Measurements from ENCODE around the gene RPS14.

The RPS14 gene

DNA sequence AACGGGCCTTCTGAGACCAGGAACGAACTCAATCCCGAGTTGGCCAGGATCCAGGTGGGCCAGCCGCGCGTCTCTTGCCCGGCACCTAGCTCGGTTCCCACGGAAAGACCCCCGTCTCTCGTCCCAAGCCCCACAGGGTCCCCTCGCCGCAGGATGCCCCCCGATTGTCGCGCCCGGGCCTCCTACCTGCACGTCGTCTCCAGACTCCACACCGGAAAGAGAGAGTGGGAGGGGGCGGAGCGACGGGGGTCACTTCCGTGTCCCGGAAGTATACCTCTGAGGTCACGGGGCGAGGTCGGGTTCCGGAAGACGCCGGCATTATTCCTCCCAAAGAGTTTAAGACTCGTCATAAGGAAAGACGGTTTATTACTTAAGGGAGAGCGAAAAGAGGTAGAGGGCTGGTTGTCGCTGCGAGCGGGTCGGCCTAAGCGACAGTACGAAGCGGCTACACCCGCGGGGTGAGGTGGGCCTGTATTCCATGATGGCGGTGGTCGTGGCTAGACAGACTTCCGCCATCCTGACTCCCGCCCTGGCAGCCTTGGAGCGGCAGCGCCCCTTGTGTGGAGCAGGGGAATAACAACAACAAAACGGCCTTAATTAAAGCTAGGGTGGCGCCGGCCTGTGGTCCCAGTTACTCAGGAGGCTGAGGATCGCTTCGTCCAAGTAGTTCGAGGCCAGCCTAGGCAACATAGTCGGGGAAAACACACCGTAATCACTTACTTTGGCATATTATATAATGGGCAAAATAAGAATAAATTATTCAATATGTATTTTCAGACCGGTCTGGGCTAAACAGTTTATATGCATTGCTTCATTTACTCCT is at the start of gene RPS14:
TSS of gene RPS14 (minus strand) at position 223 of the 823 bp plus-strand sequence. CDS start 2,006 bp downstream, outside the sequence.
- in situ Hi-C loops (cut with MboI; ENCODE audit: low sequenced_read_pairs) = no loop called here

DNA sequence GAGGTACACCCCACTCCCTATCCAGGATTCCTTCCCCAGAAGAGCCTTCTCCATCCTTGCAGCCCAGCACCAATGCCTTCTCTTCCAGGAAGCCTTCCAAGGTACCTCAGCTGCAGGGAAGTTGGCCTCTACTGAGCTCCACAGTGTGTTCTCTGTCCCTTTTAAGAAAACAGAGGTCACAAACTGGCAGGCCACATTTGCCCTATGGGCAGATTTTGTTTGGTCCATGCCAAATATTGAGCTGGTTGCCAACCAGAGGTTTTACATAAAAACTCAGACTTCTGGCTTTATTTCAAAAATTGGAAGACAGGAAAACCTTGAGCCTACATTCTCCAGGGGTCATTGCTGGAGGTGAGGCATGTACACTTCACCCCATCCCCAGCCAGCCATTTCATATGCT is 49.4 kb upstream of the RPS14 start:
- in situ Hi-C loops (cut with MboI; ENCODE audit: low sequenced_read_pairs) = no loop called here

DNA sequence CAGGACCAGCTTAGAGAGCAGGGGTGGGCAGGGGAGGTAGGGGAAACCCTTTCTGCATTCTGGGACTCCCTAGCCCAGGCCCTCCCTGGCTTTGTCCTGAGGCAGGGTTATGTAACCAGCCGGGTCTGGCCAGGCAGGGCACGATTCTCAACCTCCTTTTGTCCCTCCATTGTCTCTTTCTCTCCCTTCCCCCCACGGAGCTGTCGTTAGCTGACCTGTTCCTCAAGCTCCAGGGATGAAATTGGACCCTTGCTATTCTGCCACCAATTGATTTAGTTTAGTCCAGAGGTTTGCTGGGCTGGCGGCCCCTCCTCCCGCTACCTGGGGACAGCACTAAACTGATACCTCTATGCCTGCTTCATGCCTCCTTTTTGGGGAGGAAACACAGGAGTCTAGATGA is 49.0 kb upstream of the RPS14 start:
- in situ Hi-C loops (cut with MboI; ENCODE audit: low sequenced_read_pairs) = no loop called here

DNA sequence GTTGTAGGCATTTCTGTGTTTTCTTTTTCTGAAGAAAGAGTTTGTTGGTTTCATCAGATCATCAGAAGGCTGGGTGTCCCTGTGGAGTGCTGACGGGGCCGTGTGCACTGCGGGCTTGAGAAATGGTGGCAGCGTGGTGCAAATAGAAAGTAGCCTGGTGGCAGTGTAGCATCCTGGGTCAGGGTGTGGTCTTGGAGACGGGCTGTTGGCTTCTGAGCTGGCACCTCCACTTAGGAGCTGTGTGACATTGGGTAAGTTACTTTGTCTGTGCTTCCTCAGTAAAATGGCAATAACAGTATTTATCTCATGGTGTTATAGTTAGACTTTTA is 48.4 kb upstream of the RPS14 start:
- in situ Hi-C loops (cut with MboI; ENCODE audit: low sequenced_read_pairs) = no loop called here

DNA sequence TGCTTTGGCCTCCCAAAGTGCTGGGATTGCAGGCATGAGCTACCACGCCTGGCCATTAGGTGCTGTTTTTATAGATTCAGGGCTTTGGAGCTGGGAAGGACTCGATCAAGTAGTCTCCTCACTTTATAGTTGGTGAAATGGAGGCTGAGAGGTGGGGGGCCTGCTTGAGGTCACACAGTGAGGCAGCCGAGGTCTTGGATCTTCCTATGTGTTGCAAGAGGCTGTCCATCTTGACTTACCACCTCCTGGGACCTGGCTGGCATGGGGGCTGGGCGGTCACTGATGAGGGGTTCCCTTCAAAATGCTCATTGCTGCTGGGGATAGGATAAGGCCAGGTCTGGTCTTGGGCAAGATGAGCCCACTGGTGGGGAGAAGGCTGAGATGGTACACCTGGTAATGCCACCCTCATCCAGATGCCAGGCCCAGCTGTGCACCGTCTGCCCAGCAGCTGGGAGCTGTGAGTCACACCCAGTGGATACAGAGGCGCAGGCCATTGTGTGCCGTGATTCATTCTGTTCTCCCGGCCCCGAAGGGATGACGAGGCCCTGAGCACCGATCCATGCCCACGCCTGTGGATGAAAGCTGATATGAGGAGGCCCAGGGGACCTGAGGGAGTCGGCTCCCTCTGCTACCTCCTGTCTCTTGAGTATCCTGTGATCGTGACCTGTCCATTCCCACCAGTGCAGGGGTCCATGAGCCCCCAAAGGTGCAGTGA is 47.9 kb upstream of the RPS14 start:
- in situ Hi-C loops (cut with MboI; ENCODE audit: low sequenced_read_pairs) = no loop called here

DNA sequence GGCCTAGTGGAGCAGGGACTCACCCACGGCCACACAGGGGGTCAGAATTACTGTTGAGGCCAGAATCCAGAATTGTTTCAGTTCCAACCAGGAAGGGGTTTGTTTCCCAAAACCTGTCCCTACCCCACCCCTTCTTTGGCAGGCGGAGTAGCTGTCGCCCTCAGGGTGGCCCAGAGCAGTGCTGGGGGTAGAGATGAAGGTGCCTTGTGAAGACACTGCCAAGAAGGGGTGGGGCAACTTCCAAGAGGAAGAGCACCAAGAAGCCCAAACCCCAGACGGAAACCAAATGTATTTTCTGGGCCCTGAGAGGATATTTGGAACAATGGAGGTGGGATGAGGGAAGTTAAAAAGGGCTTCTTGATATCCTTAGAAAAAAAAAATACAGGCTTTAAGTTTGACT is 47.0 kb upstream of the RPS14 start:
- in situ Hi-C loops (cut with MboI; ENCODE audit: low sequenced_read_pairs) = no loop called here

DNA sequence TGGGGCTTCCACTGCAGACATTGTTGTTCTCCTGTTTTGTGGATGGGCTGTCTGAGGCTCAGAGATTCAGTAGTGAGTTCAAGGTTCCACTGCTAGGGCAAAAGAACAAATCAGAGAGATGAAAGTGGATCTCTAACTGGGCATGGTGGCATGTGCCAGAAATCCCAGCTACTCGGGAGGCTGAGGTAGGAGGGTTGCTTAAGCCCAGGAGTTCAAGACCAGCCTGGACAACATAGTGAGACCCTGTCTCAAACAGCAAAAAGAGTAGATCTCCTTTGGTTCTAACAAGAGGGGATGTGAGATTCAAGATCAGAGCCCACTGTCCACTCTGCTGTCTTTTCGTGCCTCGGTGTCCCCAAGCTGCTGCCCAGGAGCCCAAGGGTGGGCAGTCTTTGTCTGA is 46.6 kb upstream of the RPS14 start:
- in situ Hi-C loops (cut with MboI; ENCODE audit: low sequenced_read_pairs) = no loop called here

DNA sequence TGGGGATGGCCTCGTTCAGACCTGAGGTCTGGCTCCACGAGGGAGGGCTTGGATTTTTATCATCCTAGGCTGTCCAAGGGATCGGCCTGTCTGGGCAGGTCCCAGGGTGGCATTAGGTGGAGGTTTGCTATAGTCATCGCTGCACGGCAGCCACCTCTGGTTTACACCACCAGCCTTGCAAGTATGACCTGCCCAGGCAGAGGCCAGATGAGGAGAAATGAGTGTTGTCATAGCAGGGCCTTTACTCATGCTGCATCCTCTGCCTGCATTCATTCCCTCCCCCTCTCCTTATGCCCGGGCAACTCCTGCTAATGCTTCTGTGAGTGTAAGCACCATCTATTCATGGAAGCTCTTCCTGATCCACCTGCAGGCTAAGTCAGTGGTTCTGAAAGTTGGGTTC is 43.1 kb upstream of the RPS14 start:
- in situ Hi-C loops (cut with MboI; ENCODE audit: low sequenced_read_pairs) = no loop called here

DNA sequence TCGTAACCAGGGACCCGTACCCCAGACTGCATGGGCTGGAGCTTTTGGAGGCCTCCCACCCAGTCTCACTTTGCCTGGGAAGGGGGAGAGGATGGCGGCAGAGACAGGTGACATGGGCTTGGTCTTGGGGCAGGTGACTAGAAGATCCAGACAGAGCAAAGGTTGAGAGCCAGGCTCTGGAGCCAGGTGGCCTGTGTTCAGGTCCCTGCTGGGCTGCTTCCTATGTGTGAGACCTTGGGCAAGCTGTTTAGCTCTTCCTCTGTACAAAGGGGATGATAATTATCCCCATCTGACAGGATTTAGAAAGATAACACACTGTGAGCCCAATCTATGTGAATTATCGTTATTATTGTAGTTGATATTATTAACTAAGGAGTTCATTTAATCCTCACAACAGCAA is 42.3 kb upstream of the RPS14 start:
- in situ Hi-C loops (cut with MboI; ENCODE audit: low sequenced_read_pairs) = no loop called here

DNA sequence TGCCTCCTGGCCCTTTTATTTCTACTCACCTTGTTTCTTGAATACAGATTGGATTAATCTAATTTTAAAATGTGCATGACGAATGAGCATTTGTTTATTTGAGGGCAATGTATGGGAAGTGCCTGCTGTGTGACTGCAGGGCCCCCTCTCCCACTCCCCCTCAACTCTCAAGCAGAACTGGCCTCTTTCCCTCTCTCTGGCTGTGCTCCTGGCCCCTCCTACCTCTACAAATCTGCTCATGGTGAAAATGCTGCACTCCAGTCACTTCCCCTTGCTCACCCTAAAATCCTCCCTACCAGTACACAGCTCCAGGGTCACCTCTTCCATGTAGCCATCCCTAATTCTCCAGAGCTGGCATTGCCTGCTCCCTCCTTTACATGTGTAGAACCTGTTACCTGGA is 41.2 kb upstream of the RPS14 start:
- in situ Hi-C loops (cut with MboI; ENCODE audit: low sequenced_read_pairs) = no loop called here

DNA sequence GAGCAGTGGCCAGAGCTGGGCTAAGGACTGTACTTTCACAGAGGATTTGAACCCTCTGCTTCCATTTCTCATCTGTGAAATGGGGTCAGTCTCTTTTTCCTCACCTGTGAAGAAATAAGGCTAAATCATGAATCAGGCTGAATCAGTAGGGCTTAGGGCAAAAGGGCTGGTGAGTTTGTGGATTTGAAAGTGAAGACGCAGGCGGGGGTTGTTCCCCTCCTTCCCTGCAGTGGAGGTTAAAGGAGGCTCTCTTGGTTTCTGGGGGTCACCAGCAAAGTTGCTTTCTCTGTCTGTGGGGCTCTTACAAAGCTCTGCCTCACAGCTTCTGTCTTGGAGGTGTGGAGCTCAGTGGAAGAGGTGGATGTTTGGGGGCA is 40.7 kb upstream of the RPS14 start:
- in situ Hi-C loops (cut with MboI; ENCODE audit: low sequenced_read_pairs) = no loop called here

DNA sequence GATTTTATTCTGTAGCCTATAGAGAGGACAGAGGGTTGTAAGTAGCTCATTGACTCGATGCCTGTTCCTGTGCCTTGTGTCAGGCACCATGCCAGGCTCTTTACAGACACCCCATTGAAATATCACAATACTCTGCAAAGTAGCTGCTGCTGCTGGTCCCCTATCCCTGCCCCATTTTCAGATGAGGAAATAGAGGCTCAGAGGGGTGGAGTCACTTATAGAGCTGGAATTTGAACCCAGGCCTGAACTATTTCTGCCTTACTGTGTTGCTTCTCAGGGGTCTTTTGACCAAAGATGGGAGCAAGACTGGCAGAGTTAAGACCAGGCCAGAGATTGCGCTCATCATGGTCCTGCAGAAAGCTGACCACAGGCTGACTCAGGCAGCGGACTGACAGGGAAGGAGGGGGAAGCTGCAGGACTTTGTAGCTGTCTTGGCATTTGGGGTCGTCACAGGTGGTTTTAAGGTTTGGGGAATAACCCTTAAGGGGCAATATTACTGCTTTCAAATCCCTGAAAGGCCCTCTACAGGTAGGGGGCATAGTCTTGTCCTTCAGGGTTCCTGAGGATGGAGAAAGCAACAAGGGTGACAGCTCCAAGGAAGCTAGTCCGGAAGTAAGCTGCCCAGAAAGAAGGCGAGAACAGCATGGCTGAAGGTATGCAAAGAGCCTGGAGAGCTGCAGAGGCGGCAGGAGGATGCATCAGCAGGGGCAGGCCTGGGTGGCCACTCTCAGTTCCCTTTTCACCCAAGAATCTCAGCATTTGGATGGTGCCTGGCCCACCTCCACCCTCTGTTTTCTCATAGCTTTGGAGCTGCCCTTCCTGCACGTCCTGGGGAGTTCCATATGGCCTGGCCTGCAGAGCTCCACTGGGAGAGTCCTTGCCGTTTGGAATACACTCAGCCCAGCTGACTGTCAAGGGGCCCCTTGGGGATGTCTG is 40.1 kb upstream of the RPS14 start:
- in situ Hi-C loops (cut with MboI; ENCODE audit: low sequenced_read_pairs) = no loop called here

DNA sequence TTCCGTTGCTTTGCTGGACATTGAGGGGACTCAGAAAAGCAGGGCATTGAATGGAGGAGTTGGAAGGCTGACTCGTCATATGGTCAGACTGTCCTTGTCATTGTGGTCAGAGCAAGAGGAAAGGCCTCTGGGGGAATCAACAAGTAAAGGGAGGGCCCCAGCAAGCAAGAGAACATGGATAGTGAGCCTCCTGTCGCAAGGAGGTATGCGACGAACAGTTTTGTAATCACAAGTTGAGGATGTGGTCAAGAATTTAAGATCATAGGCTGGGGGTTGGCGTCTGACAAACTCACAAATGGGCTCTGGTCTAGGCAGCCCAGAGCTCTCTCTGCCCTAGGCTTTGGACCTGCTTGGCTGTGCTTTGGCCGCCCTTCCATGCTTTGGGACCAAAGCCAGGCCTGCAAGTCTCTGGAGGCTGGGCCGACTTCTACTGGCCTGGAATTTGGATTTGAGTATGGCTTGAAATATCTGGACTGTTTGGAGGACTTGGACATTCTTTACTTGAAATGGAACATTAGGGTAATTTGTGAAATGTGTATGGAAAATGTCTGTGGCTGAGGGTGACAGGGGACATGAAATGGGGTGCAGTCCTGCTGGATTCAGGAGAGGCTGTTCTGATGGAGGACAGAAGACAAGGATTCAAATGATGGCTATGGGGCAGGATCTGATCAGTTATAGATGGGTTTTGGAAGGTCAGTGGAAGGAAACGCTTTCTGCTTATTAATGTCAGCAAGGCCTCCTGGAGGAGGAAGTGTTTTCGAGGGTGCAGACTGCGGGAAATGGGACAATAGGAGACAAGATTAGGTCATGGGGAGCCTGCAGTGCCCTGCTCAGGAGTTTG is 39.2 kb upstream of the RPS14 start:
- in situ Hi-C loops (cut with MboI; ENCODE audit: low sequenced_read_pairs) = no loop called here

DNA sequence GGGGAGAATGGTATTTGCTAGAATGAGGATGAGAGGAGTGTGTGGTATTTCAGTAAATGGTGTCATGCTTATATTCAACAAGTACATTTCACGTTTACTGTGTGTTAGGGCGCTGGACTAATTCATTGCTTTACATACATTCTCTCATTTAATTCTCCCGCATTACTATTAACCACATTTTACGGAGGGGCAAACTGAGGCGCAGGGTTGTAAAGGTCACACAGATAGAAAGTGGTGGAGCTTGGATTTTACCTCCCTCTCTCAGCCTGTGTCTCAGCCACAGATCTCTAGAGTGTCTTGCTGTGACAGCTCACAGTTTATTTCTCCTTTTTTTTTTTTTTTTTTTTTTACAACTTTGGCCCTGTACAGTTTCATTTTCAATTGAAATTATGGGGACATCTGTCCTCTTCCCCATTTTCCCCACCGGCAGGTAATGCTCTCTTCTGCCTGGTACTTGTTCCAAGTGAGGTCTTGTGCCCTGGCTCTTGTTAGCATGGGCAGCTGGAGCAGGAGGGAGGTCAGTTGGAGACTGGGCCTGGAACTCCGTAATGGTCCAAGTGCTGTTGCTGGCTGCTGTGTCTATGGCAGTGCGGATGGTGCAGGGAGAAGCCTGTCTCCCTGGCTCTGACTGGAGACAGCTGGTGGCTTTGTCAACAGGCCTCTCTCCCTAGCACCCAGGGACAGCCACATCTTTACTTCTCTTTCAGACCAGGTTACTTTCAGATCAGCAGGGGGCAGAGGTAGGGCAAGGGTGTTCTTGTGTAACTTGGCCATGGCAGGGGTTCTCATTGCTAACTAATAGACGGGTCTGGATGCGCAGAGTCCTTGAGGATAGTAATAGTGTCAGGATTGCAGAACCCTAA is 37.9 kb upstream of the RPS14 start:
- in situ Hi-C loops (cut with MboI; ENCODE audit: low sequenced_read_pairs) = no loop called here

DNA sequence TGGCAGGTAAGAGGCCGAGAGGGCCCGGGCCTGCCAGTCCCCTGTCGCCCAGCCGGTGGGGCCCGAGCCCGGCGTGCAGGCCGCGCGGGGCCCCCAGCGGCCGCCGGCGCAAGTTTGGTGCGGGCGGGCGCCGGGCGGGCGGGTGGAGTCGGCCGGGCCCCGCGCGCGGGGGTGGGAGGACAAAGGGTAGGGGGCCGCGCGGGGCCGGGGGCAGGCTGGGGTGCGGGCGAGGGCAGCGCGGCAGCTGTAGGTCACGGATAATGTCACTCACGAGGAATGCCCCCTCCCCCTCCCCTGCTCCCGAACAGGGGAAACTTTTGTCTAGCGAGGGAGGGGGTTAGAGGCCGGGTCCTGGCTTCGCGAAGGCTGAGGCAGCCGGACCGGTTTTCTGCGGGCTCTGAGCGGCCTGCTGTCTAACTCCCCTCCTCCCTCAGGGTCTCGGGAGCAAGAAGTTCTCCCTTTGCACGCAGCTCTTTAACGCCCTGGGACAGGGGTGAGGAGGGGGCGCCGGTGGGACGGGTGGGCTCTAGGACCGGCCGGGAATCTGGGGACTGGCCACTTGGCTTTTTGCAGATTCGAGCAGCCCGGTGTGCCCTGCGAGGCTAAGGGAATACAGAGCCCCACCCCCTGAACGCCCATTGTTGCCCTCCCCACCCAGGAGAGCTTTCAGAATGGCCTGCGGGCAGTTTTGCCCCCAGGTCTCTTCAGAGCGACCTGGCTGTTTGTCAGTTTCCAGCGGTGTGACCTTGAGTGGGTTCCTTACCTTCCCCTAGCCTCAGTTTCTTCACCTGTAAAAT is 37.1 kb upstream of the RPS14 start:
- in situ Hi-C loops (cut with MboI; ENCODE audit: low sequenced_read_pairs) = no loop called here

DNA sequence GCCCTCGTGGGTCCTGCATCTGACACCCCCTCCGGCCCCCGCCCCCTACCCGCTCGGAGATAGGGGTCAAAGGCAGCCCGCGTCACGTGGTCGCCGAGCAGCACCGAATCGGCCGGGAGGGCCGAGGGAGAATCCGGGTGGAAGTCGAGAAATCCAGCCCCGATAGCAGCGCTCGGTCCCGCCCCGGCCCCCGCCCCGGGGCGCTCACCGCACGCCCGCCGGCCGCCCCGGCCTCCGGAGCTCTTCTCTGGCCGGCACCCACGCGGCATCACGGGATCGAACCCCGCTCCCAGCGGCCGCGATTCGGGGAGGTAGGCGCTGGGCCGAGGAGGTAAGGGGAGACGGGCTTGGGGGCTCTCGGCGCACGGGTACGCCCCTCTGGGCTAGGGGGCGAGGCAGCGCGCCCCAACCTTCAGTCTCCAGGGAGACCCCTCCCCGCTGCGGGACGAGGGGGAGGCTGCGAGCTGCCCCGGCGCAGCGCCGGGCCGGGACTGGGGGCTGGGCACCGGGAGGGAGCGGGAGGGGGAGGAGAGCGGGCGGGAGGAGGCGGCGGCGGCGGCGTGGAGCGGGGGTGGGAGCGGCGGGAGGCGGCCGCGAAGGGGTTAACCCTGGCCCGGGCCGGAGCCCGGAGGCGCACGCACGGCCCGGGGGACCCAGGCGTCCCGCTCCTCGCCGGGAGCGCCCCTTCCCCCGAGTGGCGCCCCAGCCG is 36.3 kb upstream of the RPS14 start:
- in situ Hi-C loops (cut with MboI; ENCODE audit: low sequenced_read_pairs) = no loop called here

DNA sequence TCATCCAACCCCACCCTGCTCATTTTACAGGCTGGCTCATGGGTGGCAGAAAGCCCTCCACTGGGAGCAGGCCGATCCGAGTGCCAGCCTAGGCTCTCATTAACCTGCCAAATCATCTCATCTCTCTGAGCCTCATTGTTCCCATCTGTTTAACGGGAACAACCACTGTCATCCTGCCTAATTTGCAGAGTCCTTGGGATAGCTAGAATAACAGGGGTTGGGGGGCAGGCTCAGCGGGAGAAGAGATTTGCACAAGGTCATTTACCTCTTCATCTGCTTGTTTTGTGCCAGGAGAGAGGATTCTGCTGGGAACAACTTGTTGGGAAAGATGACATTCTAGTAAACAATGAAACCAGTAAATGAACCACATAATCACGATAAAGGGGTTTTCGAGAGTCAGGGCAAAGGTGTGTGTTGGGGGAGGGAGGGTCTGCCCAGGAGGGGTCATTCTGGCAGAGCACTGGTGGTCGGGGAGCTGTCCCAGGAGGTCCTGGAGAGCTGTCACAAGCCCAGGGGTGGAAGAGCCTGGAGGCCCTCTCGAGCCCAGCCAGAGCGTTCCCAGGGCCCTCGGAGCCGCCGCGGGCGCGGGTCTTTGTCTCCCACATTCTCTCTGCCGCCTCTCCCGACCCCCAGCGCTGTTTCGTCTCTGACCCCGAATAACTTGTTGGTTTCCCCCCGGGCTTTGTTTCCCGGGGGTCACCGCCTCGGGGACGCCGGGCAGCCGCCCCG is 35.6 kb upstream of the RPS14 start:
- in situ Hi-C loops (cut with MboI; ENCODE audit: low sequenced_read_pairs) = no loop called here

DNA sequence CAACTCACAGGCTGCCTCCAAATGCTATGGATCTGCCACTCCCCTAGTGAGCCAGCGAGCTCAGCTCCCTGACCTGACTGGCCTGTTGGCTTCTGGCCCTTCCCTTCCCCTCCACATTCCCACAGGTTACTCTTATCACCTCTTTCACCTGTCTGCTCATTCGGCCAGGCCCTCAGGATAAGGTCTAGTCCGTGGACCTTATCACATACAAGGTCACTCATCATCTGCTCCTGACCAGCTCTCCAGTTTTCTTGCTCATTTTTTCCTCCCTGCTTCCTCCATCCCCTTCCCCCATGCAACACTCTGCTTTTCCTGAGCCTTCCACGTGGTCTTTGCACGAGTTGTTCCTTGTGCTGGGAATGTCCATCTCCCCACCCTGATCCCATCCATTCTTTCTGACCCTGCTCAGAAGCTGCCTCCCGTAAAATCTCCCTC is 32.5 kb upstream of the RPS14 start:
- in situ Hi-C loops (cut with MboI; ENCODE audit: low sequenced_read_pairs) = no loop called here
